CD4-positive, alpha-beta memory T cell (primary cell): ENCODE results near the gene SDF2L1. TPM values are rescaled to one million over a fixed set of nuclear protein-coding genes. Genes with fewer than 3 reads are reported as not detected.
"Not testable (repeated sequence)": the region's sequence is repeated elsewhere in the genome, so short reads cannot be mapped to it uniquely, and the experiment has no call there.

ENCODE experiments used
- CTCF ChIA-PET: fragments of 350-600 bp; sonication (Branson Sonifier 250); formaldehyde crosslinking; loops from one replicate; lab custom pipeline; 2021; ENCODE audit warnings: inconsistent platforms; ENCODE audit not compliant: partially characterized antibody; lab: Charles Lee
- POLR2A ChIA-PET: fragments of 350-600 bp; sonication (Branson Sonifier 250); formaldehyde crosslinking; loops from one replicate; lab custom pipeline; 2021; ENCODE audit not compliant: partially characterized antibody; lab: Charles Lee
- DNase-seq, 5 donors: peaks; one replicate each; pipeline versions ENCODE4 v3.0.0 to v3.0.0-alpha.2; 2020 to 2022; ENCODE audit warnings: mixed read lengths in 1 of 5
- H3K27ac ChIP-seq: one replicate; pipeline ENCODE4 v1.7.0; 2013; ENCODE audit warnings: low read depth, low read length
- H3K27me3 ChIP-seq: 2 replicates; pipeline ENCODE4 v1.7.0; 2013; ENCODE audit warnings: mild to moderate bottlenecking, low read length, moderate library complexity; ENCODE audit not compliant: insufficient read depth
- H3K36me3 ChIP-seq: 2 replicates; pipeline ENCODE4 v1.7.0; 2013; ENCODE audit warnings: mild to moderate bottlenecking, low read length, moderate library complexity; ENCODE audit not compliant: insufficient read depth
- H3K4me1 ChIP-seq: 2 replicates; pipeline ENCODE4 v1.7.0; 2013; ENCODE audit warnings: mild to moderate bottlenecking, low read length, moderate library complexity; ENCODE audit not compliant: insufficient read depth
- H3K4me3 ChIP-seq, 2 donors: one replicate each; pipeline ENCODE4 v1.7.0; 2013; ENCODE audit warnings: low read length in 2 of 2, mild to moderate bottlenecking in 1 of 2
- H3K9me3 ChIP-seq, 2 donors: one replicate each; pipeline ENCODE4 v1.7.0; 2013; ENCODE audit warnings: low read length in 2 of 2, control low read depth in 1 of 2; ENCODE audit not compliant: control insufficient read depth in 1 of 2
- H3K27ac Mint-ChIP-seq, 7 donors: one replicate each; pipeline ENCODE4 v1.8.0; 2020 to 2021; ENCODE audit warnings: mixed read lengths in 7 of 7, mild to moderate bottlenecking in 6 of 7, inconsistent platforms in 3 of 7, moderate library complexity in 3 of 7
- H3K27me3 Mint-ChIP-seq, 2 donors: one replicate each; pipeline ENCODE4 v1.8.0; 2020 to 2021; ENCODE audit warnings: mixed read lengths in 2 of 2
- H3K36me3 Mint-ChIP-seq, 2 donors: one replicate each; pipeline ENCODE4 v1.8.0; 2020 to 2021; ENCODE audit warnings: mixed read lengths in 2 of 2, inconsistent platforms in 1 of 2, mild to moderate bottlenecking in 1 of 2
- H3K4me1 Mint-ChIP-seq, 4 donors: one replicate each; pipeline ENCODE4 v1.8.0; 2020 to 2021; ENCODE audit warnings: mixed read lengths in 4 of 4, mild to moderate bottlenecking in 1 of 4
- H3K4me3 Mint-ChIP-seq, 8 donors: one replicate each; pipeline ENCODE4 v1.8.0; 2020 to 2021; ENCODE audit warnings: mixed read lengths in 8 of 8, mild to moderate bottlenecking in 7 of 8, moderate library complexity in 6 of 8, inconsistent platforms in 3 of 8
- H3K9me3 Mint-ChIP-seq, 8 donors: one replicate each; pipeline ENCODE4 v1.8.0; 2020 to 2021; ENCODE audit warnings: mixed read lengths in 8 of 8, mild to moderate bottlenecking in 5 of 8, inconsistent platforms in 3 of 8, moderate library complexity in 1 of 8
- intact Hi-C: fragments of 100-400 bp; cut with micrococcal nuclease; formaldehyde crosslinking; loops from one replicate; pipeline ENCODE4 v1.15.1; 2023
- polyA plus RNA-seq, 2 donors: library from polyadenylated mRNA; unstranded; fragments of 300-500 nt; fragmentation: Illumina TruSeq; gene quantifications; one replicate each; pipeline ENCODE4 v1.2.3, GENCODE V29; 2021
- total RNA-seq, 2 experiments: library from RNA; stranded (reverse); gene quantifications; one replicate each; pipeline ENCODE4 v1.2.3, GENCODE V29; 2021

The SDF2L1 gene
- total and polyA plus RNA-seq, 4 experiments from 2014 or later: 39.6 to 99.1 (median 61.2) TPM

- Histone ChIP-seq H3K9me3 (no peaks in the 10 kb centered on the region), H3K27me3 (no peaks in the 10 kb centered on the region), H3K4me3 (no peak overlapping the region), H3K27ac (no peak overlapping the region), H3K36me3 (peaks cover 12% of the 10 kb centered on the region), H3K4me1 (no peaks in the 10 kb centered on the region)
- peak overlapping the region in 4 of 7 donors; percentile 5 to 90 (median 72) for H3K27ac Mint-ChIP-seq
- peaks cover 0 to 1% (median 0%) of the 10 kb centered on the region in 8 donors for H3K9me3 Mint-ChIP-seq
- POLR2A ChIA-PET: no interaction called here
- intact Hi-C loops: no loop called here
- CTCF ChIA-PET: interaction anchor here (0.8 to 1.3 kb wide), 2 partner anchors 13 to 30 kb away, joined by 3 read pairs; no protein-coding TSS in a partner anchor
- no peak for DNase-seq
- peaks cover 30 to 33% of the 10 kb centered on the region in 2 donors for H3K36me3 Mint-ChIP-seq
- H3K4me1 Mint-ChIP-seq: peaks cover 18 to 52% (median 35%) of the 10 kb centered on the region in 4 donors
- H3K27me3 Mint-ChIP-seq: no peaks in the 10 kb centered on the region
- H3K4me3 Mint-ChIP-seq: peak overlapping the region in 3 of 8 donors; percentile 18 to 69 (median 37)
Measured at GRCh38 chr22:21599053-21599893, 42.8 kb upstream of the SDF2L1 start.

- H3K4me1 ChIP-seq: peaks cover 19% of the 10 kb centered on the region
- Mint-ChIP-seq H3K27me3 (no peaks in the 10 kb centered on the region), H3K36me3 (peaks cover 9 to 18% of the 10 kb centered on the region in 2 donors), H3K4me1 (peaks cover 22 to 60% (median 45%) of the 10 kb centered on the region in 4 donors), H3K9me3 (peaks cover 0 to 1% (median 0%) of the 10 kb centered on the region in 8 donors), H3K27ac (peak overlapping the region in 6 of 7 donors; percentile 9 to 76 (median 52)), H3K4me3 (peak overlapping the region in 1 of 8 donors; percentile 39)
- H3K4me3 ChIP-seq: no peak overlapping the region
- no peaks in the 10 kb centered on the region for H3K27me3 ChIP-seq
- no peaks in the 10 kb centered on the region for H3K36me3 ChIP-seq
- DNase-seq: no peak
- H3K9me3 ChIP-seq: no peaks in the 10 kb centered on the region
- intact Hi-C loops: no loop called here
- no peak overlapping the region for H3K27ac ChIP-seq
- CTCF ChIA-PET: interaction anchor here (0.8 kb wide), 1 partner anchor 15 kb away, joined by 5 read pairs; no protein-coding TSS in a partner anchor
- POLR2A ChIA-PET: no interaction called here
Measured at GRCh38 chr22:21602579-21602978, 39.5 kb upstream of the SDF2L1 start.

- H3K36me3 ChIP-seq: no peaks in the 10 kb centered on the region
- no peaks in the 10 kb centered on the region for H3K9me3 ChIP-seq
- Mint-ChIP-seq H3K36me3 (peaks cover 3 to 19% of the 10 kb centered on the region in 2 donors), H3K27ac (peak overlapping the region in 1 of 7 donors; percentile 46), H3K4me3 (no peak overlapping the region), H3K4me1 (peaks cover 24 to 56% (median 45%) of the 10 kb centered on the region in 4 donors), H3K9me3 (peaks cover 0 to 1% (median 0%) of the 10 kb centered on the region in 8 donors), H3K27me3 (no peaks in the 10 kb centered on the region)
- intact Hi-C loops: no loop called here
- H3K4me1 ChIP-seq: peaks cover 26% of the 10 kb centered on the region
- ChIA-PET POLR2A (no interaction called here), CTCF (interaction anchor here (1.2 kb wide), 1 partner anchor 30 kb away, joined by 3 read pairs; no protein-coding TSS in a partner anchor)
- H3K27ac ChIP-seq: no peak overlapping the region
- no peak for DNase-seq
- no peaks in the 10 kb centered on the region for H3K27me3 ChIP-seq
- H3K4me3 ChIP-seq: no peak overlapping the region
Measured at GRCh38 chr22:21603973-21604372, 38.1 kb upstream of the SDF2L1 start.

GRCh38 chr22:21605887-21606564 lies 36.1 kb upstream of the SDF2L1 start:
- H3K4me1 ChIP-seq: peaks cover 26% of the 10 kb centered on the region
- Mint-ChIP-seq H3K36me3 (peaks cover 0 to 24% of the 10 kb centered on the region in 2 donors), H3K27me3 (no peaks in the 10 kb centered on the region), H3K27ac (peak overlapping the region in 4 of 7 donors; percentile 13 to 69 (median 46)), H3K4me3 (no peak overlapping the region), H3K4me1 (peaks cover 20 to 56% (median 40%) of the 10 kb centered on the region in 4 donors), H3K9me3 (peaks cover 0 to 1% (median 0%) of the 10 kb centered on the region in 8 donors)
- H3K9me3 ChIP-seq: no peaks in the 10 kb centered on the region
- H3K4me3 ChIP-seq: no peak overlapping the region
- CTCF ChIA-PET: interaction anchor here (1.4 to 2.6 kb wide), 3 partner anchors 18 to 37 kb away, joined by 3 to 10 read pairs (median 5); partner anchors contain the start of gene YDJC
- peaks cover 10% of the 10 kb centered on the region for H3K36me3 ChIP-seq
- POLR2A ChIA-PET: no interaction called here
- no peak for DNase-seq
- no peaks in the 10 kb centered on the region for H3K27me3 ChIP-seq
- H3K27ac ChIP-seq: no peak overlapping the region
- intact Hi-C loops: no loop called here

- Histone ChIP-seq H3K9me3 (no peaks in the 10 kb centered on the region), H3K27me3 (no peaks in the 10 kb centered on the region), H3K4me3 (no peak overlapping the region), H3K36me3 (peaks cover 14% of the 10 kb centered on the region), H3K4me1 (peaks cover 26% of the 10 kb centered on the region), H3K27ac (no peak overlapping the region)
- ChIA-PET CTCF (interaction anchor here (1.2 to 2.6 kb wide), 3 partner anchors 10 to 23 kb away, joined by 4 to 10 read pairs (median 5); partner anchors contain the start of gene YDJC), POLR2A (no interaction called here)
- H3K4me1 Mint-ChIP-seq: peaks cover 20 to 63% (median 45%) of the 10 kb centered on the region in 4 donors
- peak overlapping the region in 1 of 8 donors; percentile 7 for H3K4me3 Mint-ChIP-seq
- no peaks in the 10 kb centered on the region for H3K27me3 Mint-ChIP-seq
- H3K36me3 Mint-ChIP-seq: peaks cover 0 to 32% of the 10 kb centered on the region in 2 donors
- DNase-seq: no peak
- peak overlapping the region in 3 of 7 donors; percentile 13 to 48 (median 16) for H3K27ac Mint-ChIP-seq
- H3K9me3 Mint-ChIP-seq: peaks cover 0 to 1% (median 0%) of the 10 kb centered on the region in 8 donors
- intact Hi-C loops: no loop called here
Measured at GRCh38 chr22:21606775-21607174, 35.3 kb upstream of the SDF2L1 start.

GRCh38 chr22:21609556-21610157 lies 32.4 kb upstream of the SDF2L1 start:
- H3K27me3 Mint-ChIP-seq, H3K27ac ChIP-seq, H3K9me3 ChIP-seq, H3K4me3 ChIP-seq, H3K4me3 Mint-ChIP-seq, H3K27me3 ChIP-seq, H3K9me3 Mint-ChIP-seq, DNase-seq, intact Hi-C loops, POLR2A ChIA-PET: not testable (repeated sequence)
- H3K4me1 ChIP-seq: peaks cover 26% of the 10 kb centered on the region
- Mint-ChIP-seq H3K4me1 (peaks cover 18 to 66% (median 41%) of the 10 kb centered on the region in 4 donors), H3K36me3 (peaks cover 5 to 45% of the 10 kb centered on the region in 2 donors), H3K27ac (peak overlapping the region in 1 of 7 donors; percentile 9)
- peaks cover 33% of the 10 kb centered on the region for H3K36me3 ChIP-seq
- CTCF ChIA-PET: interaction anchor here (1.1 kb wide), 1 partner anchor 20 kb away, joined by 4 read pairs; no protein-coding TSS in a partner anchor
